ENCODE measurements around the gene DPF1.
A peak's percentile ranks its signal among the peaks of the same experiment; 100 is the strongest.

Gene DPF1

DNA sequence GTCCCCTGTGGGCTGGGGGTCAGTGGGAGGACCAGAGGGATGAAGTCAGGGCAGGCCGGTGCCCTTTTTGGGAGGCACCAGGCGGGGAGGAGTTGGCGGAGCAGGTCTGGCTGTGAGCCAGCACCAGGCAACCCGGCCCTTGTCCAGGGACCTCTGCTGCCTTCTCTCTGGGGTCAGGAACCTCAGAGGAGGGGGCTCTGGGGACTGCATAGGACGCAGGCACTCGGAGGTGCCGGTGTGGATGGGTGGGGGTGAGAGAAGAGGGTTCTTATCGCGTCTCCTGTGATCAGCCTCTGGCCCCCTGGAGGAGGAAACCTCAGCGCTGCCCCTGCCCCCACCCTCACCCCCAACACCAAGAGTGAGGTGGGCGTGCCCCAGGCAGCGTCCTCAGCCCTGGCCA, 16.5 kb downstream of the DPF1 start:
- H3K27ac Mint-ChIP-seq, result no peak overlapping the region
- peaks cover 21% of the 10 kb centered on the region for H3K4me1 Mint-ChIP-seq (ENCODE audit: low read depth)

GRCh38 chr19:38206928-38207327, 17.1 kb downstream of the DPF1 start:
- Mint-ChIP-seq H3K27ac (no peak overlapping the region), H3K36me3 (ENCODE audit: low read depth) (peaks cover 62% of the 10 kb centered on the region), H3K27me3 (peaks cover 36% of the 10 kb centered on the region), H3K4me3 (no peak overlapping the region), H3K4me1 (ENCODE audit: low read depth) (peaks cover 21% of the 10 kb centered on the region), H3K9me3 (no peaks in the 10 kb centered on the region)
- intact Hi-C loops (cut with micrococcal nuclease), result no loop called here

More for the DNA sequence above, 16.5 kb downstream of the DPF1 start:
- Mint-ChIP-seq H3K36me3 (ENCODE audit: low read depth) (peaks cover 56% of the 10 kb centered on the region), H3K4me3 (no peak overlapping the region), H3K9me3 (no peaks in the 10 kb centered on the region), H3K27me3 (peaks cover 41% of the 10 kb centered on the region)
- intact Hi-C loops (cut with micrococcal nuclease), result no loop called here

DNA sequence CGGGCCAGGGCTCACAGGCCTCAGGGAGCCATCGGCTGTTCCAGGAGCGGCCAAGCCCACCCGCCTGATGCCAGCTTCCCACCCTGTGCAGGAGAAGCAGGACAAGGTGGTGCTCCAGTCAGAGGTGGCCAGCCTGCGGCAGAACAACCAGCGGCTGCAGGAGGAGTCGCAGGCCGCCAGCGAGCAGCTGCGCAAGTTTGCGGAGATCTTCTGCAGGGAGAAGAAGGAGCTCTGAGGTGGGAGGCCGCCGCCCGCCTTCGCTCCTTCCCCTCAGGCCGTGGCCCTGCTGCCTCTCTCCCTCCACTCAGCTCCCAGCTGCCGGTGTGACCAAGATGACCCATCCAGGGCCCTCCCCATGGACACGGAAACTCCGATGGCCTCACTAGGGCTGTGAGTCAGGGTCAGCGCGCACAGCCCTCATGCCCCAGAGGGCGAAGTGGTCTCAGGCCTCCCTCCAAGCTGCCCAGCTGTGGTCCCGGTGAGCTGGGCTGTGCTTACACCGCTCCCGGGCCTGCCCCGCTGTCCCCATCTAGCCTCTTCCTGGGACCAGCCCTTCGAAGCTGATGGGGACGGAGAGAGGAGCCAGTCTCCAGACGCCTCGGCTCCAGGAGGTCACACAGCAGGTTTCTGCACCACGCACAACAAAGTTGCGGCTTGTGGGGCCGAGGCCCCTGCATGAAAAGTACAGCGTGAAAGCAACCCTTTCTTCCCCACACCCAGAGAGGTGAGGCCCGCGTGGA, 17.8 kb downstream of the DPF1 start:
- Mint-ChIP-seq H3K36me3 (ENCODE audit: low read depth) (peaks cover 70% of the 10 kb centered on the region), H3K27me3 (peaks cover 29% of the 10 kb centered on the region), H3K4me3 (no peak overlapping the region), H3K4me1 (ENCODE audit: low read depth) (peaks cover 24% of the 10 kb centered on the region), H3K9me3 (no peaks in the 10 kb centered on the region), H3K27ac (no peak overlapping the region)
- intact Hi-C loops (cut with micrococcal nuclease), result no loop called here

DNA sequence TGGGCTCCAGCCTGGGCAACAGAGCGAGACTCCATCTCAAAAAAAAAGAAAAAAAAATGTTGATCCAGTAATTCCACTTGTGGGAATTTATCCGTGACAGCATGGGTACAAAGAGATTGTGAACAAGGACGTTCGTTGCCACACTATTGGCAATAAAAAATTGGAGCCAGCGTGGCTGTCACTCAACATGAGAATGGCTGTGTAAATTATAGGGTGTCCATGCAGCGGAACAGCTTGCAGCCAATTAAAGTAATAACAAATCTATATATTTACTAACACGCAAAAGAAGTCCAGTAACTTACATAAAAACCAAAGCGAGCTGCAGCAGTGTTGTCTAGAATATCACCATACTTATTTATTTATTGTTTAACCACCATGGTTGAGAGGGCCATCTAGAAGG, 19.3 kb downstream of the DPF1 start:
- Mint-ChIP-seq H3K27ac (no peak overlapping the region), H3K27me3 (peaks cover 15% of the 10 kb centered on the region), H3K4me3 (no peak overlapping the region), H3K4me1 (ENCODE audit: low read depth) (peaks cover 13% of the 10 kb centered on the region), H3K36me3 (ENCODE audit: low read depth) (peaks cover 82% of the 10 kb centered on the region), H3K9me3 (no peaks in the 10 kb centered on the region)
- intact Hi-C loops (cut with micrococcal nuclease), result no loop called here

- no peaks in the 10 kb centered on the region for H3K9me3 Mint-ChIP-seq
- peaks cover 88% of the 10 kb centered on the region for H3K36me3 Mint-ChIP-seq (ENCODE audit: low read depth)
- H3K4me1 Mint-ChIP-seq (ENCODE audit: low read depth), result peaks cover 7% of the 10 kb centered on the region
- no peak overlapping the region for H3K27ac Mint-ChIP-seq
- intact Hi-C loops (cut with micrococcal nuclease), result no loop called here
- no peak overlapping the region for H3K4me3 Mint-ChIP-seq
- peaks cover 9% of the 10 kb centered on the region for H3K27me3 Mint-ChIP-seq
Observed at GRCh38 chr19:38204096-38204495, 19.9 kb downstream of the DPF1 start.

- Mint-ChIP-seq H3K36me3 (ENCODE audit: low read depth) (peaks cover 93% of the 10 kb centered on the region), H3K27ac (no peak overlapping the region)
Observed at GRCh38 chr19:38203197-38203596, 20.8 kb downstream of the DPF1 start.

GRCh38 chr19:38202504-38202903, 21.5 kb downstream of the DPF1 start:
- peaks cover 96% of the 10 kb centered on the region for H3K36me3 Mint-ChIP-seq (ENCODE audit: low read depth)
- H3K4me1 Mint-ChIP-seq (ENCODE audit: low read depth), result peaks cover 7% of the 10 kb centered on the region
- intact Hi-C loops (cut with micrococcal nuclease), result no loop called here
- no peaks in the 10 kb centered on the region for H3K27me3 Mint-ChIP-seq
- H3K9me3 Mint-ChIP-seq, result no peaks in the 10 kb centered on the region
- H3K4me3 Mint-ChIP-seq, result no peak overlapping the region
- no peak overlapping the region for H3K27ac Mint-ChIP-seq

More at GRCh38 chr19:38203197-38203596, 20.8 kb downstream of the DPF1 start:
- Mint-ChIP-seq H3K4me3 (no peak overlapping the region), H3K9me3 (no peaks in the 10 kb centered on the region), H3K4me1 (ENCODE audit: low read depth) (peaks cover 7% of the 10 kb centered on the region), H3K27me3 (peaks cover under 1% of the 10 kb centered on the region)
- intact Hi-C loops (cut with micrococcal nuclease), result no loop called here

DNA sequence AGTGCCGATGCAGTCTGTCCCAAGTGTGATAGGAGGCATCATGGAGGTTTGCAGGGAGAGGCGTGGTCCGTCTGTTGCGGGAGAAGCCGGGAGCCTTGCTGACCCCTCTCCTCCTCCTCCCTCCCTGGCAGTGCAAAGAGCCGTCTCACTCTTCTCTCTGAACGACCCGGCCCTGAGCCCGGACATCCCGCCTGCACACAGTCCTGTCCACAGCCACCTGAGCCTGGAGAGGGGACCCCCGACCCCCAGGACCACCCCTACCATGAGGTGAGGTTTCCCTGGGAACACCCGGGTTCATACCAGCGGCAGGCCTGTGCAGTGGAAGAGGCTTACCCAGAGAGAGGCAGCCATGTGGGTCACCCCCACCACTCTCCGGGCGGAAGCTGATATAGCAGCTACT, 22.3 kb downstream of the DPF1 start:
- no peak overlapping the region for H3K27ac Mint-ChIP-seq
- no peaks in the 10 kb centered on the region for H3K27me3 Mint-ChIP-seq
- intact Hi-C loops (cut with micrococcal nuclease), result no loop called here
- peaks cover 7% of the 10 kb centered on the region for H3K4me1 Mint-ChIP-seq (ENCODE audit: low read depth)
- no peaks in the 10 kb centered on the region for H3K9me3 Mint-ChIP-seq
- no peak overlapping the region for H3K4me3 Mint-ChIP-seq
- H3K36me3 Mint-ChIP-seq (ENCODE audit: low read depth), result peaks cover 97% of the 10 kb centered on the region

- H3K36me3 Mint-ChIP-seq (ENCODE audit: low read depth), result peaks cover 97% of the 10 kb centered on the region
Observed at GRCh38 chr19:38199340-38199739, 24.7 kb downstream of the DPF1 start.

DNA sequence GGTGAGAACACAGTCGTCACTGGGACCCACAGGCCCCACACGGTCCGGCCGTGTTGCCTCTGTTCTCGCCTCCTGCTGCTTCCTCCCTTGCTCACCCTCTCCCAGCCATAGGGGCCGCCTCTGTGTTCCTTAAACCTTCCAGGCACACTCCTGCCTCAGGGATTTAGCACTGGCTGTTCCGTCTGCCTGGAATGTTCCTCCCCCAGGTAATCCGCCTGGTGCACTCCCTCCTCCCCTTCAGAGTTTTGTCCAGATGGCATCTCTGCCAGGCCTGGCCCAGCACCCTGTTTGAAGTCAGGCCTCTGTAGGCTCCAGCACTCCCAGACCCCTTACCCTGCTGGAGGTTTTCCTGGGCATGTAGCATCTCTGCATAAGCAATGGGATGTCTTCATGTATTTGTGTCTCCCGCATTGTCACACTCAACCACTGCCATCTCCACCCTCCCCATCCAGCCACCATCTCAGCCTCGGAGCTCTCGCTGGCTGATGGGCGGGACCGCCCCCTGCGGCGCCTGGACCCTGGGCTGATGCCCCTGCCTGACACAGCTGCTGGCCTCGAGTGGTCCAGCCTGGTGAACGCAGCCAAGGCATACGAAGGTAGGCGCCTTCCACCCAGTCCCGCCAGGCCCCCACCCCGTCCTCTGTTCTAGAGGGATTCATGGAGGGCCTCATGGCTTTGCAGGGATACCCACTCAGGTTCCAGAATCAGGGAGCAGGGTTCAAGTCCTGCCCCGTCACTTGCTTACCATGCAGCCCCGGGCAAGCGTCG, 25.9 kb downstream of the DPF1 start:
- Mint-ChIP-seq H3K27ac (no peak overlapping the region), H3K4me3 (no peak overlapping the region), H3K27me3 (no peaks in the 10 kb centered on the region), H3K4me1 (ENCODE audit: low read depth) (peaks cover 7% of the 10 kb centered on the region), H3K9me3 (peaks cover 7% of the 10 kb centered on the region), H3K36me3 (ENCODE audit: low read depth) (peaks cover 97% of the 10 kb centered on the region)
- intact Hi-C loops (cut with micrococcal nuclease), result no loop called here

More at GRCh38 chr19:38199340-38199739, 24.7 kb downstream of the DPF1 start:
- peaks cover 7% of the 10 kb centered on the region for H3K9me3 Mint-ChIP-seq
- H3K27ac Mint-ChIP-seq, result no peak overlapping the region
- no peaks in the 10 kb centered on the region for H3K27me3 Mint-ChIP-seq
- no peak overlapping the region for H3K4me3 Mint-ChIP-seq
- peaks cover 7% of the 10 kb centered on the region for H3K4me1 Mint-ChIP-seq (ENCODE audit: low read depth)
- intact Hi-C loops (cut with micrococcal nuclease), result no loop called here

DNA sequence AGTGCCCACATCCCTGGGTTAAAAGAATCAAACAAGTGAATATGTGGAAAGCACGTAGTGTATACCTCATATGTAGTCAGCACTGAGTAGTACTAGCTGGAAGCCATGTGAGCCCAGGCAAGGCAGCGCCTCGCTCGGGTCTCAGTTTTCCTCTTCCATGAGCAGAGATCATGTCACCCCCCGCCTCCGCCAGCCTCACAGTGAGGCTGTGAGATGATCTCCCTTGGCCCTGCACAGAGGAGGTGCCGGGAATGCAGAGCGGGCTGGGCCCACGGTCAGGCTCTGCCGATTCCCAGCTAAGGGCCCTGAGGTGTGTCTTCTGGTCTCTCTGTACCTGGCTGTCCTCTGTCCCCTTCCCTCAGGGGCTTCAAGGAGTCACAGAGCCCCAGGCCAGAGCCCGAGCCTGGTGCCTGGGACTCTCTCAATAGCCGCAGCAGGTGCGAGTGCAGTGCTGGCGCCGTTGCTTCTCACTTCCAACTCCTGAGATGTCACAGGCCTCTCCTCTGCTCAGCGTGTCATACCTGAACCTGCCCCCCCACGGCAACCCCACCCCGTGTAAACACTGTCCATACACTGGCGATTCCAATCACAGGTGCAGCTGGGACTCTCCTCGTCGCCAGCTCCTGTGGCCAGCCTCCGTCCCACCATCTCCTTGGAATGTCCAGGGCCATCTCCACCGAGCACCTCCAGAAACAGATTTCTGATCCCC, 26.9 kb downstream of the DPF1 start:
- Mint-ChIP-seq H3K9me3 (peaks cover 7% of the 10 kb centered on the region), H3K36me3 (ENCODE audit: low read depth) (peaks cover 97% of the 10 kb centered on the region), H3K27me3 (no peaks in the 10 kb centered on the region), H3K4me3 (no peak overlapping the region), H3K27ac (no peak overlapping the region), H3K4me1 (ENCODE audit: low read depth) (peaks cover 7% of the 10 kb centered on the region)
- intact Hi-C loops (cut with micrococcal nuclease), result no loop called here

DNA sequence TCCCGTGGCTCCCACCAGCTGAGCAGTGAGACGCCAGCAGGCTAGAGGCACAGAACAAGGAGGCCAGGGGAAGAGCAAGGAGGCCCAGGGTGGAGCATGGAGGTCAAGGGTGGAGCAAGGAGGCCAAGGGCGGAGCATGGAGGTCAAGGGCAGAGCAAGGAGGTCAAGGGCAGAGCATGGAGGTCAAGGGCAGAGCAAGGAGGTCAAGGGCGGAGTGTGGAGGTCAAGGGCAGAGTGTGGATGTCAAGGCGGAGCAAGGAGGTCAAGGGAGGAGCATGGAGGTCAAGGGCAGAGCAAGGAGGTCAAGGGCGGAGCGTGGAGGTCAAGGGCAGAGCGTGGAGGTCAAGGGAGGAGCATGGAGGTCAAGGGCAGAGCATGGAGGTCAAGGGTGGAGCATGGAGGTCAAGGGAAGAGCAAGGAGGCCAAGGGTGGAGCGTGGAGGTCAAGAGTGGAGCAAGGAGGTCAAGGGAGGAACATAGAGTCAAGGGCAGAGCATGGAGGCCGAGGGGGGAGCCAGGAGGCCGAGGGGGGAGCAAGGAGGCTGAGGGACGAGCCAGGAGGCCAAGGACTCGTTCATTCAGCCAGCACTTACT, 27.7 kb downstream of the DPF1 start:
- Mint-ChIP-seq H3K4me3 (no peak overlapping the region), H3K36me3 (ENCODE audit: low read depth) (peaks cover 97% of the 10 kb centered on the region), H3K4me1 (ENCODE audit: low read depth) (peaks cover 5% of the 10 kb centered on the region), H3K9me3 (peaks cover 7% of the 10 kb centered on the region), H3K27me3 (no peaks in the 10 kb centered on the region), H3K27ac (peak overlapping the region; percentile 5)
- intact Hi-C loops (cut with micrococcal nuclease), result no loop called here

DNA sequence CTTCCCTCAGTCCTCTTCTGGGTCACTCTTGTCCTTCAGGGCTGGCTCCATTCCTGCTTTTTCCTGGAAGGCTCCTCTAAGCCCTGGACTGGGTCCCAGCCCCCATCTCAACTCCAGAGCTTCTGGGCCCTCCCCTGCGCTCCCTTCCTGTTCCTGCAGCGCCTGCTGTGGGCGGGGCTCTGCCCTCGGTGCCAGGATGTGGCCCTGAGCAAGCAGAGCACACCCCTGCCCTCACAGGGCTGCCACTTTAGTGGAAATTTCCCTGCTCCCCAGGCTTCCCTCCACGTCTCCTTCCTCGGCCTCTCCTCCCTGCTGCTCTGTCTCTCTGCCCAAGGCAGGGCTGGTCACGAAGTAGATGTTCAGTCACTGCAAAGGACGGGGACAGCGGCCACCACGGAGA, 28.8 kb downstream of the DPF1 start:
- Mint-ChIP-seq H3K27me3 (no peaks in the 10 kb centered on the region), H3K36me3 (ENCODE audit: low read depth) (peaks cover 97% of the 10 kb centered on the region), H3K4me1 (ENCODE audit: low read depth) (no peaks in the 10 kb centered on the region), H3K9me3 (peaks cover 7% of the 10 kb centered on the region), H3K4me3 (no peak overlapping the region), H3K27ac (no peak overlapping the region)
- intact Hi-C loops (cut with micrococcal nuclease), result no loop called here
